HepG2 (cell line): Measurements from ENCODE around the gene PRPF4. TPM values are rescaled to one million over a fixed set of nuclear protein-coding genes. Genes with fewer than 3 reads are reported as not detected.
A peak's percentile ranks its signal among the peaks of the same experiment; 100 is the strongest.

Experiments
- ADNP ChIP-seq: sonication (generic); formaldehyde crosslinking; IDR thresholded peaks from 2 replicates; pipeline ENCODE4 v1.4.0; 2020; ENCODE audit warnings: missing genetic modification reagents
- ATF7 ChIP-seq, 2 experiments: fragments of 450-650 bp in 1 of 2; sonication (generic) in 1 of 2; formaldehyde crosslinking in 1 of 2; IDR thresholded peaks; 2 replicates each; pipeline versions ENCODE4 v1.4.0 to v1.6.1; 2016 to 2020; ENCODE audit warnings: antibody characterized with exemption in 1 of 2, mild to moderate bottlenecking in 1 of 2, missing genetic modification reagents in 1 of 2
- CCAR2 ChIP-seq: fragments of 200-400 bp; formaldehyde crosslinking; optimal IDR thresholded peaks from 2 replicates; pipeline ENCODE3; 2018; ENCODE audit warnings: low read depth, mild to moderate bottlenecking, low read length, moderate library complexity
- HNF4A ChIP-seq: sonication (generic); formaldehyde crosslinking; IDR thresholded peaks from 2 replicates; pipeline ENCODE4 v1.4.0; 2020; ENCODE audit warnings: missing genetic modification reagents
- MEF2D ChIP-seq: sonication (generic); formaldehyde crosslinking; IDR thresholded peaks from 2 replicates; pipeline ENCODE4 v1.5.1; 2020; ENCODE audit warnings: mild to moderate bottlenecking, missing genetic modification reagents
- MIER2 ChIP-seq: IDR thresholded peaks from 2 replicates; pipeline ENCODE4 v1.6.1; 2016; ENCODE audit warnings: missing biosample characterization, missing genetic modification reagents
- NCOA2 ChIP-seq: sonication (generic); formaldehyde crosslinking; IDR thresholded peaks from 2 replicates; pipeline ENCODE4 v1.8.0; 2022; ENCODE audit warnings: inconsistent platforms
- TEAD3 ChIP-seq: optimal IDR thresholded peaks from 2 replicates; pipeline ENCODE3; 2016; ENCODE audit warnings: borderline replicate concordance
- ZNF138 ChIP-seq: sonication (generic); formaldehyde crosslinking; IDR thresholded peaks from 2 replicates; pipeline ENCODE4 v1.5.0; 2020; ENCODE audit warnings: mild to moderate bottlenecking, low read depth, missing genetic modification reagents
- ZNF263 ChIP-seq: sonication (generic); formaldehyde crosslinking; IDR thresholded peaks from 2 replicates; pipeline ENCODE4 v1.4.0; 2020; ENCODE audit warnings: missing genetic modification reagents
- ZNF747 ChIP-seq: sonication (generic); formaldehyde crosslinking; IDR thresholded peaks from 2 replicates; pipeline ENCODE4 v1.8.1; 2023; ENCODE audit warnings: missing genetic modification reagents, mild to moderate bottlenecking, borderline replicate concordance
- ZNF768 ChIP-seq: sonication (generic); formaldehyde crosslinking; IDR thresholded peaks from 2 replicates; pipeline ENCODE4 v1.4.0; 2020; ENCODE audit warnings: missing genetic modification reagents
- polyA plus RNA-seq, 8 experiments: library from polyadenylated mRNA; depleted of rRNA in 3 of 8; stranded (reverse) in 7 of 8; unstranded in 1 of 8; fragments of >200 nt; fragmentation: Illumina TruSeq in 4 of 8; extraction: Trizol in 4 of 8; gene quantifications; 2 replicates each; pipeline versions ENCODE4 v1.2.1 to v1.2.3, GENCODE V29; 2011 to 2016; ENCODE audit warnings: low read depth in 4 of 8, missing spikeins in 1 of 8, mixed read lengths in 1 of 8; ENCODE audit not compliant: insufficient read depth in 1 of 8
- total RNA-seq, 5 experiments: library from RNA; depleted of rRNA; stranded (reverse); fragments of >200 nt; fragmentation: Illumina TruSeq; extraction: Trizol; gene quantifications; 2 replicates each; pipeline ENCODE4 v1.2.3, GENCODE V29; 2016; ENCODE audit warnings: low read depth in 1 of 5
- TF ChIP-seq, protein P1 (sequence below): sonication (generic); formaldehyde crosslinking; IDR thresholded peaks from 2 replicates; pipeline ENCODE4 v1.4.0; 2020; ENCODE audit warnings: missing genetic modification reagents
- TF ChIP-seq, protein P2 (sequence below): sonication (generic); formaldehyde crosslinking; IDR thresholded peaks from 2 replicates; pipeline ENCODE4 v1.9.0; 2022; ENCODE audit warnings: missing genetic modification reagents, mild to moderate bottlenecking, borderline replicate concordance
- TF ChIP-seq, protein P3 (sequence below): sonication (generic); formaldehyde crosslinking; IDR thresholded peaks from 2 replicates; pipeline ENCODE4 v1.4.0; 2020; ENCODE audit warnings: mild to moderate bottlenecking, missing genetic modification reagents
- TF ChIP-seq, protein P4 (sequence below): sonication (generic); formaldehyde crosslinking; IDR thresholded peaks from 2 replicates; pipeline ENCODE4 v1.5.1; 2020; ENCODE audit warnings: missing genetic modification reagents, mild to moderate bottlenecking, borderline replicate concordance
- TF ChIP-seq, protein P5 (sequence below): IDR thresholded peaks from 2 replicates; pipeline ENCODE4 v1.6.1; 2016

PRPF4 gene
- total and polyA plus RNA-seq, 2 of the 13 experiments (the other 11 are each of a cell fraction or from before 2014, with no cell fraction given): 10.3 to 49.0 TPM

DNA sequence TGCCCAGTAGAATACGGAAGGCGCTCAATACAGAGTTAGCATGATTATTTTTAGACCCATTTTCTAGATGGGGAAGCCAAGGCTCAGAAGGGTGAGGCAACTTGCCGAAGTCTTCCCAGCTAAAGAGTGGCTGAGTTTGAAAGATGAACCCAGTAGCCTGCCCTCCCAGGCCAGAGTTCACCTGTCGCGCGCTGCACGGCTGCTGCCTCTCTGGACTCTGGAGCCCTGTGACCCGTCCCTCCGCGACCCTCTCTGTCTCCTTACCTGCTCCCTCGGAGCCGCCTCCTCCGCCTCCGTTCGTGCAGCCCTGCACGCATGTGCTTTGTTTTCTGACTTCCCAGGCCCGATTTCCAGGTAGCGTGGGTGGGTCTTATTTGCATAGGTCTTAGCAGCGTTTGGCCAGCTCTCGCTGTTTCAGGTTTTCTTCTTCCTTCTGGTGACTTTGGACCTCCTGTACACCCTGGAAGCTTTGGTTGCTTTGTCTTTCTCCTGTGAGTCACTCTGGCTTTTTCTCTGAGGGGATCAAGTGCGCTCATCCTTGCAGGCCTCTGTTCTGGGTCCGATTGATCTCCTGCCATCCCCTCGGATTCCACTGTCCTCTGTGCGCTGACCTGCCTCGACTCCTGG lies 27.4 kb downstream of the PRPF4 start, which contains the start of gene RNF183 (continued):
- TF ChIP-seq MEF2D (CRISPR knock-in tag) (peak; percentile 30; the same call in 1 of the 2 replicates), TEAD3 (CRISPR knock-in tag) (peak; percentile 14), ZNF747 (CRISPR knock-in tag) (no peak; the same call in 1 of the 2 replicates), HNF4A (CRISPR knock-in tag) (peak; percentile 65), ADNP (peak; percentile 64; the same call in 1 of the 2 replicates), CCAR2 (no peak), MIER2 (CRISPR knock-in tag) (no peak), ATF7 (IDR thresholded peaks at IDR 0.05) (no peak), ATF7 (CRISPR knock-in tag; IDR thresholded peaks at IDR 0.05) (0 out of 2 replicates have a peak, but pooled peaks have one; percentile 40), ZNF138 (CRISPR knock-in tag) (no peak), ZNF768 (CRISPR knock-in tag) (peak; percentile 78; the same call in 1 of the 2 replicates), NCOA2 (CRISPR knock-in tag) (0 out of 2 replicates have a peak, but pooled peaks have one; percentile 23), ZNF263 (CRISPR knock-in tag) (0 out of 2 replicates have a peak, but pooled peaks have one; percentile 10)
- TF ChIP-seq, protein P1, sequence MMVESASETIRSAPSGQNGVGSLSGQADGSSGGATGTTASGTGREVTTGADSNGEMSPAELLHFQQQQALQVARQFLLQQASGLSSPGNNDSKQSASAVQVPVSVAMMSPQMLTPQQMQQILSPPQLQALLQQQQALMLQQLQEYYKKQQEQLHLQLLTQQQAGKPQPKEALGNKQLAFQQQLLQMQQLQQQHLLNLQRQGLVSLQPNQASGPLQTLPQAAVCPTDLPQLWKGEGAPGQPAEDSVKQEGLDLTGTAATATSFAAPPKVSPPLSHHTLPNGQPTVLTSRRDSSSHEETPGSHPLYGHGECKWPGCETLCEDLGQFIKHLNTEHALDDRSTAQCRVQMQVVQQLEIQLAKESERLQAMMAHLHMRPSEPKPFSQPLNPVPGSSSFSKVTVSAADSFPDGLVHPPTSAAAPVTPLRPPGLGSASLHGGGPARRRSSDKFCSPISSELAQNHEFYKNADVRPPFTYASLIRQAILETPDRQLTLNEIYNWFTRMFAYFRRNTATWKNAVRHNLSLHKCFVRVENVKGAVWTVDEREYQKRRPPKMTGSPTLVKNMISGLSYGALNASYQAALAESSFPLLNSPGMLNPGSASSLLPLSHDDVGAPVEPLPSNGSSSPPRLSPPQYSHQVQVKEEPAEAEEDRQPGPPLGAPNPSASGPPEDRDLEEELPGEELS: 0 out of 2 replicates have a peak, but pooled peaks have one; percentile 35
- TF ChIP-seq, protein P2, sequence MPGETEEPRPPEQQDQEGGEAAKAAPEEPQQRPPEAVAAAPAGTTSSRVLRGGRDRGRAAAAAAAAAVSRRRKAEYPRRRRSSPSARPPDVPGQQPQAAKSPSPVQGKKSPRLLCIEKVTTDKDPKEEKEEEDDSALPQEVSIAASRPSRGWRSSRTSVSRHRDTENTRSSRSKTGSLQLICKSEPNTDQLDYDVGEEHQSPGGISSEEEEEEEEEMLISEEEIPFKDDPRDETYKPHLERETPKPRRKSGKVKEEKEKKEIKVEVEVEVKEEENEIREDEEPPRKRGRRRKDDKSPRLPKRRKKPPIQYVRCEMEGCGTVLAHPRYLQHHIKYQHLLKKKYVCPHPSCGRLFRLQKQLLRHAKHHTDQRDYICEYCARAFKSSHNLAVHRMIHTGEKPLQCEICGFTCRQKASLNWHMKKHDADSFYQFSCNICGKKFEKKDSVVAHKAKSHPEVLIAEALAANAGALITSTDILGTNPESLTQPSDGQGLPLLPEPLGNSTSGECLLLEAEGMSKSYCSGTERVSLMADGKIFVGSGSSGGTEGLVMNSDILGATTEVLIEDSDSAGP (CRISPR knock-in tag): peak; percentile 41; the same call in 1 of the 2 replicates
- TF ChIP-seq, protein P3, sequence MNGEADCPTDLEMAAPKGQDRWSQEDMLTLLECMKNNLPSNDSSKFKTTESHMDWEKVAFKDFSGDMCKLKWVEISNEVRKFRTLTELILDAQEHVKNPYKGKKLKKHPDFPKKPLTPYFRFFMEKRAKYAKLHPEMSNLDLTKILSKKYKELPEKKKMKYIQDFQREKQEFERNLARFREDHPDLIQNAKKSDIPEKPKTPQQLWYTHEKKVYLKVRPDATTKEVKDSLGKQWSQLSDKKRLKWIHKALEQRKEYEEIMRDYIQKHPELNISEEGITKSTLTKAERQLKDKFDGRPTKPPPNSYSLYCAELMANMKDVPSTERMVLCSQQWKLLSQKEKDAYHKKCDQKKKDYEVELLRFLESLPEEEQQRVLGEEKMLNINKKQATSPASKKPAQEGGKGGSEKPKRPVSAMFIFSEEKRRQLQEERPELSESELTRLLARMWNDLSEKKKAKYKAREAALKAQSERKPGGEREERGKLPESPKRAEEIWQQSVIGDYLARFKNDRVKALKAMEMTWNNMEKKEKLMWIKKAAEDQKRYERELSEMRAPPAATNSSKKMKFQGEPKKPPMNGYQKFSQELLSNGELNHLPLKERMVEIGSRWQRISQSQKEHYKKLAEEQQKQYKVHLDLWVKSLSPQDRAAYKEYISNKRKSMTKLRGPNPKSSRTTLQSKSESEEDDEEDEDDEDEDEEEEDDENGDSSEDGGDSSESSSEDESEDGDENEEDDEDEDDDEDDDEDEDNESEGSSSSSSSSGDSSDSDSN: 0 out of 2 replicates have a peak, but pooled peaks have one; percentile 30
- TF ChIP-seq, protein P4, sequence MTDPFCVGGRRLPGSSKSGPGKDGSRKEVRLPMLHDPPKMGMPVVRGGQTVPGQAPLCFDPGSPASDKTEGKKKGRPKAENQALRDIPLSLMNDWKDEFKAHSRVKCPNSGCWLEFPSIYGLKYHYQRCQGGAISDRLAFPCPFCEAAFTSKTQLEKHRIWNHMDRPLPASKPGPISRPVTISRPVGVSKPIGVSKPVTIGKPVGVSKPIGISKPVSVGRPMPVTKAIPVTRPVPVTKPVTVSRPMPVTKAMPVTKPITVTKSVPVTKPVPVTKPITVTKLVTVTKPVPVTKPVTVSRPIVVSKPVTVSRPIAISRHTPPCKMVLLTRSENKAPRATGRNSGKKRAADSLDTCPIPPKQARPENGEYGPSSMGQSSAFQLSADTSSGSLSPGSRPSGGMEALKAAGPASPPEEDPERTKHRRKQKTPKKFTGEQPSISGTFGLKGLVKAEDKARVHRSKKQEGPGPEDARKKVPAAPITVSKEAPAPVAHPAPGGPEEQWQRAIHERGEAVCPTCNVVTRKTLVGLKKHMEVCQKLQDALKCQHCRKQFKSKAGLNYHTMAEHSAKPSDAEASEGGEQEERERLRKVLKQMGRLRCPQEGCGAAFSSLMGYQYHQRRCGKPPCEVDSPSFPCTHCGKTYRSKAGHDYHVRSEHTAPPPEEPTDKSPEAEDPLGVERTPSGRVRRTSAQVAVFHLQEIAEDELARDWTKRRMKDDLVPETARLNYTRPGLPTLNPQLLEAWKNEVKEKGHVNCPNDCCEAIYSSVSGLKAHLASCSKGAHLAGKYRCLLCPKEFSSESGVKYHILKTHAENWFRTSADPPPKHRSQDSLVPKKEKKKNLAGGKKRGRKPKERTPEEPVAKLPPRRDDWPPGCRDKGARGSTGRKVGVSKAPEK: 0 out of 2 replicates have a peak, but pooled peaks have one; percentile 20
- TF ChIP-seq, protein P5, sequence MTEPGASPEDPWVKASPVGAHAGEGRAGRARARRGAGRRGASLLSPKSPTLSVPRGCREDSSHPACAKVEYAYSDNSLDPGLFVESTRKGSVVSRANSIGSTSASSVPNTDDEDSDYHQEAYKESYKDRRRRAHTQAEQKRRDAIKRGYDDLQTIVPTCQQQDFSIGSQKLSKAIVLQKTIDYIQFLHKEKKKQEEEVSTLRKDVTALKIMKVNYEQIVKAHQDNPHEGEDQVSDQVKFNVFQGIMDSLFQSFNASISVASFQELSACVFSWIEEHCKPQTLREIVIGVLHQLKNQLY (CRISPR knock-in tag): 0 out of 2 replicates have a peak, but pooled peaks have one; percentile 49
